Neural crest cell (in vitro differentiated cells): ENCODE results near the gene MCF2L. TPM values are rescaled to one million over a fixed set of nuclear protein-coding genes. Genes with fewer than 3 reads are reported as not detected.
A peak's percentile ranks its signal among the peaks of the same experiment; 100 is the strongest.
"Not testable (repeated sequence)": the region's sequence is repeated elsewhere in the genome, so short reads cannot be mapped to it uniquely, and the experiment has no call there.

Source experiments
- DNase-seq: peaks from one replicate; pipeline ENCODE4 v3.0.0; 2021; ENCODE audit warnings: low read depth, mixed read lengths, low spot score
- H3K27ac Mint-ChIP-seq: one replicate; pipeline ENCODE4 v1.8.0; 2021; ENCODE audit warnings: mild to moderate bottlenecking, mixed read lengths; ENCODE audit not compliant: unreplicated experiment
- H3K27me3 Mint-ChIP-seq: 2 replicates; pipeline ENCODE4 v1.8.0; 2021; ENCODE audit warnings: low read depth, mild to moderate bottlenecking, mixed read lengths
- H3K36me3 Mint-ChIP-seq: 2 replicates; pipeline ENCODE4 v1.8.0; 2021; ENCODE audit warnings: low read depth, mild to moderate bottlenecking, mixed read lengths
- H3K4me1 Mint-ChIP-seq: 2 replicates; pipeline ENCODE4 v1.8.0; 2021; ENCODE audit warnings: mixed read lengths
- H3K4me3 Mint-ChIP-seq: one replicate; pipeline ENCODE4 v1.8.0; 2021; ENCODE audit warnings: mild to moderate bottlenecking, mixed read lengths
- H3K9me3 Mint-ChIP-seq: 2 replicates; pipeline ENCODE4 v1.8.0; 2021; ENCODE audit warnings: mixed read lengths
- CTCF ChIP-seq: fragments of 200-600 bp; sonication (generic); conservative IDR thresholded peaks from 2 replicates; pipeline ENCODE4 v1.5.0; 2021; ENCODE audit warnings: antibody characterized with exemption, mild to moderate bottlenecking
- total RNA-seq: library from RNA; stranded (reverse); gene quantifications from 2 replicates; pipeline ENCODE4 v1.2.1, GENCODE V29; 2021

MCF2L gene
- total RNA-seq, 1 donor from 2014 or later: 59.9 TPM

GRCh38 chr13:113097651-113098050 is 128.6 kb downstream of the MCF2L start:
- no peak for DNase-seq
- Mint-ChIP-seq H3K36me3 (no peaks in the 10 kb centered on the region), H3K9me3 (no peaks in the 10 kb centered on the region), H3K4me3 (peak overlapping the region; percentile 60), H3K27ac (no peak overlapping the region), H3K27me3 (peaks cover 7% of the 10 kb centered on the region), H3K4me1 (peaks cover 15% of the 10 kb centered on the region)
- TF ChIP-seq CTCF: no peak

GRCh38 chr13:113098162-113098732 is 129.2 kb downstream of the MCF2L start:
- DNase-seq: peak; percentile 29
- peaks cover 18% of the 10 kb centered on the region for H3K4me1 Mint-ChIP-seq
- H3K27ac Mint-ChIP-seq: peak overlapping the region; percentile 81
- H3K9me3 Mint-ChIP-seq: no peaks in the 10 kb centered on the region
- peak overlapping the region; percentile 60 for H3K4me3 Mint-ChIP-seq
- H3K27me3 Mint-ChIP-seq: peaks cover 10% of the 10 kb centered on the region
- no peaks in the 10 kb centered on the region for H3K36me3 Mint-ChIP-seq
- TF ChIP-seq CTCF: no peak

GRCh38 chr13:113099142-113099541 is 130.1 kb downstream of the MCF2L start:
- Mint-ChIP-seq H3K36me3 (no peaks in the 10 kb centered on the region), H3K27me3 (peaks cover 10% of the 10 kb centered on the region), H3K9me3 (no peaks in the 10 kb centered on the region), H3K4me1 (peaks cover 18% of the 10 kb centered on the region), H3K27ac (no peak overlapping the region), H3K4me3 (no peak overlapping the region)
- no peak for TF ChIP-seq CTCF
- no peak for DNase-seq

- not testable (repeated sequence) for H3K9me3 Mint-ChIP-seq, H3K36me3 Mint-ChIP-seq, H3K4me3 Mint-ChIP-seq, H3K27ac Mint-ChIP-seq, DNase-seq
- Mint-ChIP-seq H3K27me3 (peaks cover 12% of the 10 kb centered on the region), H3K4me1 (peaks cover 18% of the 10 kb centered on the region)
Observed at GRCh38 chr13:113102302-113102701, 133.3 kb downstream of the MCF2L start.

GRCh38 chr13:113102727-113103126 is 133.7 kb downstream of the MCF2L start:
- peak overlapping the region; percentile 8 for H3K4me3 Mint-ChIP-seq

More at GRCh38 chr13:113102727-113103126, 133.7 kb downstream of the MCF2L start:
- TF ChIP-seq CTCF: no peak
- DNase-seq: no peak
- peaks cover 12% of the 10 kb centered on the region for H3K27me3 Mint-ChIP-seq
- H3K36me3 Mint-ChIP-seq: no peaks in the 10 kb centered on the region
- peaks cover 18% of the 10 kb centered on the region for H3K4me1 Mint-ChIP-seq
- H3K9me3 Mint-ChIP-seq: no peaks in the 10 kb centered on the region
- peak overlapping the region; percentile 5 for H3K27ac Mint-ChIP-seq
